Hepatocyte (in vitro differentiated cells): ENCODE data around the gene ADGRD1. TPM values are rescaled to one million over a fixed set of nuclear protein-coding genes. Genes with fewer than 3 reads are reported as not detected.

Experiments used
- DNase-seq: peaks from one replicate; pipeline ENCODE4 v3.0.0-alpha.2; 2016; ENCODE audit warnings: low spot score
- H2AFZ ChIP-seq: fragments of 200-600 bp; sonication (generic); 2 replicates; pipeline ENCODE4 v1.6.0; 2016; ENCODE audit warnings: antibody characterized with exemption, mild to moderate bottlenecking
- H3K27ac ChIP-seq: fragments of 200-600 bp; sonication (generic); 2 replicates; pipeline ENCODE4 v1.5.1; 2016; ENCODE audit warnings: mild to moderate bottlenecking
- H3K27me3 ChIP-seq: fragments of 200-600 bp; sonication (generic); 2 replicates; pipeline ENCODE4 v1.6.1; 2016
- H3K36me3 ChIP-seq: fragments of 200-600 bp; sonication (generic); replicated peaks from 2 replicates; pipeline ENCODE4 v1.5.1; 2016; ENCODE audit warnings: low read depth; ENCODE audit not compliant: insufficient read depth
- H3K4me1 ChIP-seq: fragments of 200-600 bp; sonication (generic); 2 replicates; pipeline ENCODE4 v1.5.1; 2016; ENCODE audit warnings: mild to moderate bottlenecking, moderate library complexity; ENCODE audit not compliant: insufficient read depth
- H3K4me2 ChIP-seq: fragments of 200-600 bp; sonication (generic); 2 replicates; pipeline ENCODE4 v1.6.0; 2016
- H3K4me3 ChIP-seq: fragments of 200-600 bp; sonication (generic); 2 replicates; pipeline ENCODE4 v1.5.1; 2016; ENCODE audit warnings: mild to moderate bottlenecking
- H3K79me2 ChIP-seq: fragments of 200-600 bp; sonication (generic); 2 replicates; pipeline ENCODE4 v1.6.0; 2017; ENCODE audit warnings: mild to moderate bottlenecking
- H3K9me2 ChIP-seq: fragments of 200-600 bp; sonication (generic); replicated peaks from 2 replicates; pipeline ENCODE4 v1.6.0; 2017; ENCODE audit warnings: mild to moderate bottlenecking; ENCODE audit not compliant: insufficient read depth
- H3K9me3 ChIP-seq: fragments of 200-600 bp; sonication (generic); 2 replicates; pipeline ENCODE4 v1.5.1; 2016; ENCODE audit warnings: low read depth, mild to moderate bottlenecking
- H4K20me1 ChIP-seq: fragments of 200-600 bp; sonication (generic); 2 replicates; pipeline ENCODE4 v1.6.0; 2016; ENCODE audit warnings: mild to moderate bottlenecking; ENCODE audit not compliant: insufficient read depth, poor library complexity, severe bottlenecking
- CTCF ChIP-seq: fragments of 200-600 bp; sonication (generic); IDR thresholded peaks from 2 replicates; pipeline ENCODE4 v1.5.1; 2016; ENCODE audit warnings: antibody characterized with exemption, mild to moderate bottlenecking; ENCODE audit not compliant: poor library complexity
- EZH2 ChIP-seq: fragments of 200-600 bp; sonication (generic); IDR thresholded peaks from 2 replicates; pipeline ENCODE4 v1.6.1; 2016; ENCODE audit warnings: antibody characterized with exemption, mild to moderate bottlenecking, borderline replicate concordance
- EZH2phosphoT487 ChIP-seq: fragments of 200-600 bp; sonication (generic); IDR thresholded peaks from one replicate; pipeline ENCODE4 v1.6.1; 2018; ENCODE audit warnings: antibody characterized with exemption, mild to moderate bottlenecking, low read depth, moderate library complexity; ENCODE audit not compliant: unreplicated experiment, severe bottlenecking
- WGBS: methylation state at CpG from one replicate; pipeline ENCODE4 v1.1.6; 2016; ENCODE audit warnings: low lambda C conversion rate; ENCODE audit errors: missing lambda C conversion rate; 5-methylcytosine and 5-hydroxymethylcytosine counted together
- polyA plus RNA-seq: library from polyadenylated mRNA; unstranded; fragments of >200 nt; fragmentation: Nextera tagmentation; extraction: Ambion mirVana; gene quantifications from 2 replicates; pipeline ENCODE4 v1.2.1, GENCODE V29; 2016
- total RNA-seq: library from RNA; depleted of rRNA; stranded (reverse); fragments of >200 nt; gene quantifications from 2 replicates; pipeline ENCODE4 v1.2.3, GENCODE V29; 2014

ADGRD1 gene
- total and polyA plus RNA-seq, 2 experiments from 2014 or later = 18.1 to 18.5 TPM

- Histone ChIP-seq H3K9me2 (no peaks in the 10 kb centered on the region), H3K4me3 (no peak overlapping the region), H4K20me1 (no peaks in the 10 kb centered on the region), H3K27ac (no peak overlapping the region), H3K4me2 (no peak overlapping the region), H3K36me3 (no peaks in the 10 kb centered on the region), H3K9me3 (no peaks in the 10 kb centered on the region), H3K4me1 (no peaks in the 10 kb centered on the region), H2AFZ (no peak overlapping the region), H3K27me3 (no peaks in the 10 kb centered on the region), H3K79me2 (no peaks in the 10 kb centered on the region)
- WGBS = 90% methylated on average over 5 of the region's 5 CpGs
- no peak for DNase-seq
- TF ChIP-seq CTCF (no peak), EZH2phosphoT487 (no peak), EZH2 (no peak)
These were observed 99.2 kb downstream of the ADGRD1 start for GRCh38 chr12:131052929-131053328.

GRCh38 chr12:131053567-131053966 lies 99.9 kb downstream of the ADGRD1 start:
- Histone ChIP-seq H3K27me3 (no peaks in the 10 kb centered on the region), H3K4me2 (no peak overlapping the region), H3K9me3 (no peaks in the 10 kb centered on the region), H2AFZ (no peak overlapping the region), H4K20me1 (no peaks in the 10 kb centered on the region), H3K4me1 (no peaks in the 10 kb centered on the region), H3K36me3 (no peaks in the 10 kb centered on the region), H3K79me2 (no peaks in the 10 kb centered on the region), H3K9me2 (no peaks in the 10 kb centered on the region), H3K27ac (no peak overlapping the region), H3K4me3 (no peak overlapping the region)
- TF ChIP-seq EZH2 (no peak), EZH2phosphoT487 (no peak), CTCF (no peak)
- 80% methylated on average over 6 of the region's 6 CpGs for WGBS
- DNase-seq = no peak

- Histone ChIP-seq H2AFZ (no peak overlapping the region), H3K4me2 (no peak overlapping the region), H4K20me1 (no peaks in the 10 kb centered on the region), H3K36me3 (no peaks in the 10 kb centered on the region), H3K27me3 (no peaks in the 10 kb centered on the region), H3K79me2 (no peaks in the 10 kb centered on the region), H3K9me2 (no peaks in the 10 kb centered on the region), H3K4me1 (no peaks in the 10 kb centered on the region), H3K4me3 (no peak overlapping the region), H3K27ac (no peak overlapping the region), H3K9me3 (no peaks in the 10 kb centered on the region)
- TF ChIP-seq EZH2 (no peak), EZH2phosphoT487 (no peak), CTCF (no peak)
- 88% methylated on average over 19 of the region's 19 CpGs for WGBS
- no peak for DNase-seq
These were observed 100.8 kb downstream of the ADGRD1 start for GRCh38 chr12:131054345-131055092.
